GM08714 (cell line): ENCODE results near the gene HACD3.

ENCODE experiments used
- H3K4me3 ChIP-seq: fragments of 200-500 bp; sonication (Bioruptor generic); 2 replicates; pipeline ENCODE4 v1.5.1; 2014; ENCODE audit warnings: mild to moderate bottlenecking, low read length, inconsistent platforms
- ZNF274 ChIP-seq: IDR thresholded peaks from 2 replicates; pipeline ENCODE4 v1.6.1; 2012; ENCODE audit warnings: mild to moderate bottlenecking, low read depth, low read length

The HACD3 gene, protein sequence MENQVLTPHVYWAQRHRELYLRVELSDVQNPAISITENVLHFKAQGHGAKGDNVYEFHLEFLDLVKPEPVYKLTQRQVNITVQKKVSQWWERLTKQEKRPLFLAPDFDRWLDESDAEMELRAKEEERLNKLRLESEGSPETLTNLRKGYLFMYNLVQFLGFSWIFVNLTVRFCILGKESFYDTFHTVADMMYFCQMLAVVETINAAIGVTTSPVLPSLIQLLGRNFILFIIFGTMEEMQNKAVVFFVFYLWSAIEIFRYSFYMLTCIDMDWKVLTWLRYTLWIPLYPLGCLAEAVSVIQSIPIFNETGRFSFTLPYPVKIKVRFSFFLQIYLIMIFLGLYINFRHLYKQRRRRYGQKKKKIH

DNA sequence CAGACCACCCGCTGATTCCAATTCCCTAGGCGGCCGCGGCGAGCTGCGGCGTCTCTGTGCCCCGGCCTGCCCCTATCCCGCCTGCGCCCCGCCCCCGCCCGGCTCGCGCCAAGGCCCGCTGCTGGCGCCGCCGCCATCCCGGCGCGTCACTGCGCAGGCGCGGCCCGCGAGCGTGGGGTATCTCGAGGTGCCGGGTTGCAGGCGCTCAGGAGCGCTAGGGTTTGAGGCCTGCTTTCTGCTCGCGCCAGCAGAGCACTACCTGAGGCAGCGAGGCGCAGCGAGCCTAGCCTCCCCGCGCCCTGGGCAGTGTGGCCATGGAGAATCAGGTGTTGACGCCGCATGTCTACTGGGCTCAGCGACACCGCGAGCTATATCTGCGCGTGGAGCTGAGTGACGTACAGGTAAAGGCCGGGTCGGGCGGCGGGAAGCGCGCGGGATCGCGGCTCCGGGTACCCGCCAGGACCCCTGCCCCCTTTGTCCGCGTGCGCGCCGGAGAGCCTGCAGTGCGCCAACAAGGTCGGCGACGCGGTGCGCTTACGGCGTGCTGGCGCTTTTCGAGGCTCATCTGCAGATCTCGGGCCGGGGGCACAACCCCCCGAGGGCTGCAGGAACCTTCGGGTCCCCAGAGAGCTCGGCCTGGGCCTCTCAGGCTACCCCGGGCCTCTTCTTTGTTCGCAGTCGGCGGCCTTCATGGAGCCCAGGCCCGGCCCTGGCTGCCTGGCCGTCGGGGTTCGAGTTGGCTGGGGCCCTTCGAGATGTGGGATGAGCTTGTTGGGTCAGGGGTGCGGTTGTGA, at the start of gene HACD3:
TSS of gene HACD3 (plus strand) at position 146 of the 794 bp plus-strand sequence. CDS start at position 315, 169 bp downstream.
- TF ChIP-seq ZNF274, result no peak
- peak within 1 kb of the TSS; percentile 96 for H3K4me3 ChIP-seq

DNA sequence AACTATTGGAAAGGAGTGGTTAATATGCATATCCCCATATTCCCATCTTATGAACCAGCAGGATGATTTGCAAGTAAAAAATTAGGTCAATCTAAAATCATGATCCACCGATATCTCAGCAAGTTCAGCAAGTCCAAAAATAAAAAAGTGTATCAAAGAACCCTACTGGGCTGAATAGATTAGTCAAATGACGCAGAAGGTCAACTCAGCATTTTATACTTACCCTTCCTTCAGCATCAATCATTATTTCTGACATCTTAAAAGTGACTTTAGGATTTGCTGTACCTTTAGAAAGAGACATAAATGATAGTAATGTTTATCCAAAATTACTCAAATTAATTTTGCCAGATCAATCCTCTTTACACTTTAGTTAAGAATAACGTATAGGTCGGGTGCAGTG, 45.4 kb upstream of the HACD3 start:
- TF ChIP-seq ZNF274, result no peak
- no peak overlapping the region for H3K4me3 ChIP-seq

DNA sequence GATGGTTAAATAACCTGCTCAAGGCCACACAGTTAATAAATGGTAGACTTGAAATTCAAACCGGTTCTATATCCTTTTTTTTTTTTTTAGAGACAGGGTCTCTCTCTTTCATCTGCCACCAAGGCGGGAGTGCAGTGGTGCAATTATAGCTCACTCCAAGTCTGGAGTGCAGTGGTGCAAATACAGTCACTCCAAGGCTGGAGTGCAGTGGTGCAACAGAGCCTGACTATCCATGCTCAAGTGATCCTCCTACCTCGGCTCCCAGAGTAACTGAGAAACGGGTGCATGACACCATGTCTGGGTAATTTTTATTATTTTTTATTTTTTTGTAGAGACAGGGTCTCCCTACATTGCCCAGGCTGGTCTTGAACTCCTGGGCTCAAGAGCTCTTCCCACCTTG, 36.2 kb upstream of the HACD3 start:
- H3K4me3 ChIP-seq, result no peak overlapping the region
- TF ChIP-seq ZNF274, result no peak

DNA sequence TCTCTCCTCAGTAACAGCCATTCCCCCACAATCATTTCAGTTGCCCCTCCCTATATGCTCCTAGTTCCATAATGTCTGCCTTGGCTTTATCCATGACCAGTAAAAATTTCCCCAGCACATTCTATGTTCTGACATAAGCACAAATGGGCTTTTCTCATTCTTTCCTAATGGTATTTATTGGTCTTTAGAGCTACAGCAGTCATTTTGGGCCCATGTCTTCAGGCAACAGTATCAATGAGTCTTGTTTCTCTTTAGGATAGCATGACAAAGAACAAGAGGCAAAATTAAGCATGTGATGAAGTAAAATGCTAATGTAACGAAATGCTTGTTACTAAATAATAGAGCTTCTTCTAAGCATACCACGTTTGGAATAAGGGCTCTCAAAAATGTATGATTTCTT, 20.9 kb upstream of the HACD3 start:
- TF ChIP-seq ZNF274, result no peak

DNA sequence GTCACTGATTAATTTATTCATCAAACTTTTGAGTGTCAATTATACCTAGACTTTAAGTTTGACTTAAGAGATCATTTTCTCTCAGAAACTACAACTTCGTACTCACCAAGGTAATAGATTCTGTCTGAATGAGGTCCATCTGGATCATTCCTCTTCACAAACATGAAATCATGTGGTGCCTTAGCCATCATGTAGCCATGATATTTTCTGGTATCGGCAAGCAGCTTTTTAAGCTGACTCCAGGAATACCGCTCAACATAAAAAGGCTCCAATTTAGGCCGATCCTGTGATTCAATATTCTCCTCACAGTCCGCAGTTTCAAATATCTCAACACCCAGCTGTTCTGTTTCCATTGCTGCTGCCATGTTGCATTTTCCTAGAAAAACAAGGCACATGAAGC, 18.1 kb upstream of the HACD3 start:
- TF ChIP-seq ZNF274, result no peak
- H3K4me3 ChIP-seq, result no peak overlapping the region

More for the DNA sequence above, 20.9 kb upstream of the HACD3 start:
- no peak overlapping the region for H3K4me3 ChIP-seq

DNA sequence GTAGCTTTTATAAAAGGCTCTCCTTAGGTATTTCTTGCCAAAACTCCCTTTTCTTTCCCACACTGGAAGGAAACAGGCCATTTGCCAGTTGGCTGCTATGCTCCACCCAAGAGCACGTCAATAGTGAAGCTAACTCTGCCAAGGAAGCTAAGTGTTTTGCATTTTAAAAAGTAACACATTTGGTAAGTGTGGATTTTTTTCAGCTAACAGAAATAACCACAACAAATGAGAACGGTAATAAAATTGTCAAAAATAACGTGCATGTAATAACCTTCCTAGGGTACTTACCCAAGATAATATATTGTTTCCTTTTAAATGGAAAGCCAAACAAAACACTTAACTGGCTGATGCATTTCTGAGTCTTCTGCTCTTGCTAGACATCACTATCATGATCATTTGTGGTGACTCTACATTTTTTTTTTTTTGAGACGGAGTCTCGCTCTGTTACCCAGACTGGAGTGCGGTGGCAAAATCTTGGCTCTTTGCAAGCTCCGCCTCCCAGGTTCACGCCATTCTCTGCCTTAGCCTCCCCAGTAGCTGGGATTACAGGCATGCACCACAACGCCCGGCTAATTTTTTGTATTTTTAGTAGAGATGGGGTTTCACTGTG, 17.4 kb upstream of the HACD3 start:
- H3K4me3 ChIP-seq, result no peak overlapping the region
- TF ChIP-seq ZNF274, result no peak

DNA sequence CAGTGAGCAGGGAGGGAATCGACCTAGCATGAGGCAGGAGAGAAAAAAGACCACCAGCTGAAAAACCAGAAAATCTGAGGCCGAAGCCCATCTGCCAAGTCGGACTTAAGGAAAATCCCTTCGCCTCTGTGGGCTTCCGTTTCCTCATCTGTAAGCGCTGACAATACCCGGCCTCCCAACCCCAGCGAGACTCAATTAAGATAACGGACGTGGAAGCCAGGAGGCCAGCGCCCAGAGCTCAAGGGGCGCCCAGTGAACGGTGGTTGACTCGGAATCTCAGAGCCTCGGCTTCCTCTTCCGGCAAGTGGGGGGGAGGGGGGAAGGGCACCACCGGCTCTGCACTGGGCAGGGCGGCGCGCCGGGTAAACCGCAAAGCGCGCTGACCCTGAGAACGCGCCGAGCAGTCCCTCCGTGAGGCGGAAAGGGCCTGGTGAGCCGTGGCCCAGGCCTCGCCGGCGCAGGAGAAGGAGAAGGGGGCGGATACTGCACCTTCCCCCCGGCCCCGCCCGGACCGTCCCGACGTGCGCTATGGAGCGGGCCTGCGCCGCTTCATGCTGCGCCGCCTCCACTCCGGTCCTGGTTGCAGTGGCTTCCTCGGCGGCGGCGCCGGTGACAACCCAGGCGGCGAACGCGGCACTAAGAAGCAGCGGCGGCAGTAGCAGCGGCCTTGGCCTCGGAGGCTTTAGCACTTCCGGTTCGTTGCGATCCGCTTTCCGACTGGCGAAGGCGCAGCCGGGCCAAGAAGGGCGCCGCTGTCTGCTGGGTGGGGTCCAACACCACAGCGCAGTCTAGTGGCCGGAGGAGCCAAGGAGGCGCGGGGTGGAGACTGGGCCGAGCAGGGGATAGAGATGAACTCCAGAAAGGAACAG, 13.0 kb upstream of the HACD3 start, which contains the start of gene DPP8:
TSS of gene DPP8 (minus strand) at position 693 of the 869 bp plus-strand sequence. CDS start 5,136 bp downstream, outside the sequence.
- no peak for TF ChIP-seq ZNF274
- H3K4me3 ChIP-seq, result peak within 1 kb of the TSS; percentile 99

DNA sequence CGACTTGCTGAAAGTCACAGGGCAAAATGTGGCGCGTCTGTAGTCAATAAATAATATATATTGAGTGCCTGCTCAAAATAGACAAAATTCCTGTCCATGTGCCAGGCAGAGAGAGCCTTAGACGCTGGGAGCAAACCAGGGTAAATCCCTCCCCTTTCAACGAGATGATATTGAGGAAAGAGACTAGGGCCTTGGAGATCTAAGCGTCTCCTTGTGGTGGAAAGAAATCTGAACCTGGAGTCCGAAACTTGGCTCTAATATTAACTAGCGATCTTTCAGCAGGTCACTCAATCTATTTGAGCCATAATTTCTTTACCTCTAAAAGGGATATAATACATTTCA, 12.4 kb upstream of the HACD3 start:
- peak overlapping the region; percentile 99; the same call in 1 of the 2 replicates for H3K4me3 ChIP-seq
- no peak for TF ChIP-seq ZNF274

DNA sequence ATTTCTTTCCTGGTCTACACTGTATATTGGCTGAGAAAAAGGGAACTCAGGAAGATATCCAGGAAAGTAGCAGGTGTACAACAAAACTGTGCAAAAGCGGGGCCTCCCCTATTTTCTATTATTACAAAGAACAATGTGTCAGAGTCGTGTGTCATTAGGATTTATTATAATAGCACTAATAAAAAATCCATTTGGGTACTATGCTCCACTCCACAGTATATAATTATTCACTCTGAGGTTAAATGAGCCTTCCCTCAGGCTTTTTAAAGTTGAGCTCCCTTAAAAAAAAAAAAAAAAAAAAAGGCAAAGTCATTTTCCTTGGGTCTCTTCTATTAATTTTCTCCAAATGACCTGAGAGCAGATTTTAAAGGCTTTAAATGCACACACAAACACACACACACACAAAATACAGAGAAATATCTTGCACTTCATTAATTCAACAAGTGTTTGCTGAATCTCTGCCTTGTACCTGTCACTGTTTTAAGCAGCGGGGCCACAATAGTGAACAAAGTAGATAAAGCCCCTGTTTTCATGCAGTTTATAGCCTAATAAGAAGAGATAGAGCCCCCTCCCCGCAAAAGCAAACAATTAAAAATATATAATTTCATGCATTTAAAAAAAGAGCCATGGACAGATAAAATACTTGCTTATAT, 11.5 kb upstream of the HACD3 start:
- no peak for TF ChIP-seq ZNF274
- H3K4me3 ChIP-seq, result no peak overlapping the region

DNA sequence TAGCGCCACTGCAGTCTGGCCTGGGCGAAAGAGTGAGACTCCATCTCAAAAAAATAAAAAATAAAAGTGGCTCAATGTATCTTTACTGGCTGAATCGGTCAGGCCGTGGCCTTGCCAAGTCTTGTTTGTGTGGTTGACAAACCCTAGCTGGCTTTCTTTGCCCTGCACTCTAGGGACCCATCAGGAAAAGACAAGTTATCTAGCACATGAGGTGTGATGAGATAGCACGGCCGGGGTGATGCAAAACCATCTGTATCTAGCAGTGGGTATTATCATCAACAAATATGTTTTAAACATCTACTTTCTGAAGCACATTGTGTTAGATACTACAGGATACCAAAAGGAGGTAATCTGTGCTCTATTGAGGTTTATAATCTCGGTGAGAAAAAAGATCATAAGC, 8.9 kb upstream of the HACD3 start:
- no peak for TF ChIP-seq ZNF274

DNA sequence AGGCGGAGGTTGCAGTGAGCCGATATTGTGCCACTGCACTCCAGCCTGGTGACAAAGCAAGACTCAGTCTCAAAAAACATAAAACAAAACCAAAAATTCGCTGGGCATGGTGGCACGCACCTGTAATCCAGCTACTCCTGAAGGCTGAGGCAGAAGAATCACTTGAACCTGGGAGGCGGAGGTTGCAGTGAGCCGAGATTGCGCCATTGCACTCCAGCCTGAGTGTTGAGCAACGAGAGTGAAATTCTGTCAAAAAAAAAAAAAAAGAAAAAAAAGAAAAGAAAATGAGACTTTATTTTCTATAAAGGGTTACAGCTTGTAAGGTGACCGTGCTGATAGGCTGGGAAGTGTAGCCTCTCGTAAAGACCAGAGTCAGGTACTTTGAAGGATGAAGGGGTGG, 6.0 kb upstream of the HACD3 start:
- TF ChIP-seq ZNF274, result no peak

More for the DNA sequence above, 8.9 kb upstream of the HACD3 start:
- no peak overlapping the region for H3K4me3 ChIP-seq

DNA sequence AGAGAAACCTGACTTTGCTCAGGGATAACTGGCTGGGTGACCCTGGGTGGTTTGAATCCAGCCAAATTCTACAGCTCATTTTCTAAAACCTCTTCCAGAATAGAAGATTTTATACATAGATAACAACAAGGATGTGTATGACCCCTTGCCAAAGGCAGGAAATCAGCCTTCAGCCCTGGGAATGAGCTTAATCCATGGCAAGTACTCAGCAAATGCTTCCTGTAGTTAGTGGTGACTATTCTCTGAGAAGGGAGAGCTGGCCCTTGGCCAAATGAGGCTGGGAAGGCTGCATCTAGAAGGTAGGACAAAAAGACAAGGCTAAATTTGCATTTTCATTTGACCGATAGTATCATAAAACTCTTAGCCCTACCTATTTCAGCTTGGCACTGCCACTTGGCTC, 4.6 kb upstream of the HACD3 start:
- TF ChIP-seq ZNF274, result no peak
- H3K4me3 ChIP-seq, result no peak overlapping the region

More for the DNA sequence above, 6.0 kb upstream of the HACD3 start:
- H3K4me3 ChIP-seq, result no peak overlapping the region

DNA sequence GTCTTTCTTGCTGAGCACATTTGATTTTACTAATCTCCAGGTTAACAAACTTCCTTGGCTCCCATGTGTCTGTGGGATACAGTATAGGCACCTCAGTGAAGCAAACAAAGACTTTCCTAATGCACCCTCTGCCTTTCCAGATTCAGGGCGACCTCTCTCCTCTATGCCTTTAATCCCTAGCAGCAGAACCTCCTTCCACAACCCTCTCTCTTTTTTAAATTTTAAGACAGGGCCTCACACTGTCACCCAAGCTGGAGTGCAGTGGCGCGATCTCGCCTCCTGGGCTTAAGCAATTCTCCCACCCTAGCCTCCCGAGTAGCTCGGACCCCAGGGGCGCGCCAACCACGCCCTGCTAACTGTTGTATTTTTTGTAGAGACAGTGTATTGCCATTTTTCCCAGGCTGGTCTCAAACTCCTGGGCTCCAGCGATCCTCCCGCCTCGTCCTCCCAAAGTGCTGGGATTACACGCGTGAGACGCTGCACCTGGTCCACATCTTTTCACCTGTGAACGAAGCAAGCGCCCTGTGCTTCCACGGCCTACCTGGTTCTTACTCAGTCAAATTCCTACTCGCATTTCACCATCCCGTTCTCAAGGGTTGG, 1.7 kb upstream of the HACD3 start:
- TF ChIP-seq ZNF274, result no peak

More for the DNA sequence above, 1.7 kb upstream of the HACD3 start:
- no peak overlapping the region for H3K4me3 ChIP-seq
